ENCODE data around the gene SGMS1. TPM values are rescaled to one million over a fixed set of nuclear protein-coding genes. Genes with fewer than 3 reads are reported as not detected.

The SGMS1 gene
- total RNA-seq, 5 donors from 2014 or later (not counting 1 experiment from before 2014, with no cell fraction given): 28.4 to 39.7 (median 32.6) TPM

DNA sequence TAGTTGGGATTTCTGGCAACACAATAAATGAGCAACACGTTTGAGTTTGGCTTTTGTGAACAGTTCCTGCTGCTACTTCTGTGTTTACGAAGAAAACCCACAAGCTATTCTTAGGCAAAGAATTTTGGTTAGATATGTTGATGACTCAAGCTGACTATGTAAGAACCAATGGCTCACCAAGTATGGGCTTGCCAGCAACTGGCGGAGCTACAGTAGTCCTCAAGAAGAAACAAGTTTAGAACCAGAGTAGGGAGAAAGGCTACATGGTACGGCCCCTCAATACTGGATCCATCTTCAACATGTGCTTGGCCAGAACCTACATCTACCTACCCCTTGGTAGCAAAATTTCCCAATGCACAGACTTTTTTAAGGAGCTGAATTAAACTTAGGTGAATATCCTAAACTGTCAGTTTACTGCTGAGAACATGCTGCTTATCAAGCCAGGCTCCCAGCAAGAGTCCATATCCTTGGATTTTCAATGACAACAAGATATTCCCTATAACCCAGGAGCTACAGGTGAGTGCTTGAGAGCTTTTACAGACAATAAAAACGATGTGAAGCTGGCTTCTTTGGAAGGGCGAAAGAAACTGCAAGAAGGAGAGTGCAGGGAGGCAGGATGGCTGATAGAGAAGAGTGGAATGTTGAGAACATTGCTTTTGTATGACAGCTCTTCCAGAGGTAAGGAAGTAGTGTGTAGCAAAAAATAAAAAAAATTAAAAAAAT lies 298.1 kb downstream of the SGMS1 start:
- WGBS (ENCODE audit: insufficient coverage): 68% methylated on average over 3 of the region's 6 CpGs
- POLR2A ChIA-PET: interaction anchor here (0.7 kb wide), 2 partner anchors 11 to 75 kb away, joined by 3 to 4 read pairs; no protein-coding TSS in a partner anchor
- no peaks in the 10 kb centered on the region for H3K9me3 ChIP-seq
- no peaks in the 10 kb centered on the region for H3K27me3 ChIP-seq (replicated peaks in 1 of 2; ENCODE audit: control insufficient read depth in 2 of 2, extremely low read depth in 1 of 2, insufficient read depth in 2 of 2, low read length in 1 of 2)
- Mint-ChIP-seq H3K9me3 (no peaks in the 10 kb centered on the region), H3K4me1 (peaks cover 0 to 22% (median 13%) of the 10 kb centered on the region in 3 donors), H3K4me3 (no peak overlapping the region), H3K27ac (no peak overlapping the region), H3K36me3 (peaks cover 53% of the 10 kb centered on the region), H3K27me3 (no peaks in the 10 kb centered on the region)
- no peak overlapping the region for H3K27ac ChIP-seq (ENCODE audit: low read length)
- ATAC-seq (replicated peaks in 1 of 4): peak in 1 of 4 experiments; percentile 42
- H3K4me3 ChIP-seq (ENCODE audit: control insufficient read depth in 1 of 2, extremely low read depth in 1 of 2, low read length in 1 of 2): no peak overlapping the region
- DNase-seq: no peak
- H3K4me1 ChIP-seq (ENCODE audit: control insufficient read depth in 1 of 2, extremely low read depth in 1 of 2, insufficient read depth in 2 of 2, low read length in 2 of 2): no peaks in the 10 kb centered on the region
- CTCF ChIA-PET: interaction anchor here in 1 of 2 donors (0.8 kb wide), 1 partner anchor 14 kb away, joined by 3 read pairs; no protein-coding TSS in a partner anchor
- peaks cover 0 to 7% of the 10 kb centered on the region in 2 donors for H3K36me3 ChIP-seq (ENCODE audit: control insufficient read depth in 2 of 2, extremely low read depth in 1 of 2, insufficient read depth in 1 of 2, low read length in 1 of 2)

DNA sequence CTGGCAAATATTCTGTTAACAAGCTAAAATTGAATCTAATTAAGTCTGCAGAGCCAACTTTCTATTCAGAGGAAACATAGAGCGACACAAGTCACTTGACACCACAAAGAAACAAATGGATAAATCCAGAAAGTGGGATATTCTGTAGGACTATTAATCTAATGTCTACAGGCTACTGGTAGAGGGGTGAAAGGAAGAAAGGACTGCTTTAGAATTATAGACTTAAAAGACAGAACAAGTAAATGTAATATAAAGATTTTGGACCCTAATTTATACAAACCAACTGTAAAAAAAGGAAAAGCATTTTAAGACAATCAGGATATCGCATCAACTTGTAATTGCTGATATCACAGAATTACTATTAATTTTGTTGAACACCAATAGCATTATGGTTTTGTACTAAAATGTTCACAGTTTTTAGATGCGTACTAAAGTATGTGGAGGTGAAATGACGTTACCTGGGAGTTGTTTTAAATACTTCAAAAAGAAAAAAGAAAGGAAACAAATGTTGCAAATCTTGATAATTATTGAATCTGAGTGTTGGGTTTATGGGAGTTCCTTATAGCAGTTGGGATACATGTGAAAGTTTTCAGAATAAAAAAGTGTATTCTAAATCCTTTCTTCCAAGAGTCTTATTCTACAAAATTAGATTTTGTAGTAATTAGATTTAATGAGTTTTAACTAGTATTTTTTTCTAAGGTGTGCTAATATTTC lies 298.9 kb downstream of the SGMS1 start:
- H3K4me3 Mint-ChIP-seq: no peak overlapping the region
- H3K27me3 Mint-ChIP-seq: no peaks in the 10 kb centered on the region
- no peak for ATAC-seq (replicated peaks in 1 of 4)
- POLR2A ChIA-PET: interaction anchor here in 1 of 2 donors (0.7 kb wide), 1 partner anchor 75 kb away, joined by 3 read pairs; no protein-coding TSS in a partner anchor
- DNase-seq: no peak
- Histone ChIP-seq H3K27ac (ENCODE audit: low read length) (no peak overlapping the region), H3K4me1 (ENCODE audit: control insufficient read depth in 1 of 2, extremely low read depth in 1 of 2, insufficient read depth in 2 of 2, low read length in 2 of 2) (no peaks in the 10 kb centered on the region), H3K4me3 (ENCODE audit: control insufficient read depth in 1 of 2, extremely low read depth in 1 of 2, low read length in 1 of 2) (no peak overlapping the region), H3K27me3 (replicated peaks in 1 of 2; ENCODE audit: control insufficient read depth in 2 of 2, extremely low read depth in 1 of 2, insufficient read depth in 2 of 2, low read length in 1 of 2) (no peaks in the 10 kb centered on the region), H3K36me3 (ENCODE audit: control insufficient read depth in 2 of 2, extremely low read depth in 1 of 2, insufficient read depth in 1 of 2, low read length in 1 of 2) (peaks cover 0 to 7% of the 10 kb centered on the region in 2 donors), H3K9me3 (no peaks in the 10 kb centered on the region)
- H3K4me1 Mint-ChIP-seq: peaks cover 0 to 24% (median 13%) of the 10 kb centered on the region in 3 donors
- H3K36me3 Mint-ChIP-seq: peaks cover 61% of the 10 kb centered on the region
- no peaks in the 10 kb centered on the region for H3K9me3 Mint-ChIP-seq
- 100% methylated on average over 2 of the region's 4 CpGs for WGBS (ENCODE audit: insufficient coverage)
- no peak overlapping the region for H3K27ac Mint-ChIP-seq
- CTCF ChIA-PET: no interaction called here

DNA sequence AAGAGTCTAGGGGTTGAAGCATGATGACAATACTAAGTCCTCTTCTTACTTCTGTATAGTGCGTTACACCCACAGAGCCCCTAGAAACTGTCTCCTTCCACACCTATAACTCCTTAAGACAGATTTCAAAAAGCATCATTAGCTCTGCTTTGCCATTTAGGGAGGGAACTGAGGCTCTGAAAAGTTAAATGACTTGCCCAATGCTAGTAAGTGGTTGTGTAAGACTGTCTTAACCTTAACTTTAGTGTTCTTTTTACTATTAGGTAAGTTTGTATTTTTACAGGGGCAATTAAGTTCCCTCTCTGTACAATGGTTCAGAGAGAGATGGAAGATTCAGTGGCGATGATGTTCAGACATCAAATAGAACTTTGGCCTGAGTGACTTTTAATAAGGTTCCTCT lies 299.7 kb downstream of the SGMS1 start:
- Mint-ChIP-seq H3K27ac (no peak overlapping the region), H3K27me3 (no peaks in the 10 kb centered on the region), H3K9me3 (no peaks in the 10 kb centered on the region), H3K4me1 (peaks cover 3 to 24% (median 13%) of the 10 kb centered on the region in 3 donors), H3K36me3 (peaks cover 66% of the 10 kb centered on the region), H3K4me3 (no peak overlapping the region)
- Histone ChIP-seq H3K27ac (ENCODE audit: low read length) (no peak overlapping the region), H3K27me3 (replicated peaks in 1 of 2; ENCODE audit: control insufficient read depth in 2 of 2, extremely low read depth in 1 of 2, insufficient read depth in 2 of 2, low read length in 1 of 2) (no peaks in the 10 kb centered on the region), H3K4me3 (ENCODE audit: control insufficient read depth in 1 of 2, extremely low read depth in 1 of 2, low read length in 1 of 2) (no peak overlapping the region), H3K36me3 (ENCODE audit: control insufficient read depth in 2 of 2, extremely low read depth in 1 of 2, insufficient read depth in 1 of 2, low read length in 1 of 2) (peaks cover 0 to 7% of the 10 kb centered on the region in 2 donors), H3K9me3 (no peaks in the 10 kb centered on the region), H3K4me1 (ENCODE audit: control insufficient read depth in 1 of 2, extremely low read depth in 1 of 2, insufficient read depth in 2 of 2, low read length in 2 of 2) (no peaks in the 10 kb centered on the region)
- ChIA-PET CTCF (interaction anchor here (0.6 to 1.2 kb wide), 2 partner anchors 9 to 824 kb away, joined by 3 read pairs; no protein-coding TSS in a partner anchor), POLR2A (interaction anchor here in 1 of 2 donors (0.7 kb wide), 1 partner anchor 77 kb away, joined by 3 read pairs; no protein-coding TSS in a partner anchor)
- WGBS (ENCODE audit: insufficient coverage): no CpG with 5 or more reads among the region's 2 CpGs
- DNase-seq (no peak), ATAC-seq (replicated peaks in 1 of 4) (no peak)

DNA sequence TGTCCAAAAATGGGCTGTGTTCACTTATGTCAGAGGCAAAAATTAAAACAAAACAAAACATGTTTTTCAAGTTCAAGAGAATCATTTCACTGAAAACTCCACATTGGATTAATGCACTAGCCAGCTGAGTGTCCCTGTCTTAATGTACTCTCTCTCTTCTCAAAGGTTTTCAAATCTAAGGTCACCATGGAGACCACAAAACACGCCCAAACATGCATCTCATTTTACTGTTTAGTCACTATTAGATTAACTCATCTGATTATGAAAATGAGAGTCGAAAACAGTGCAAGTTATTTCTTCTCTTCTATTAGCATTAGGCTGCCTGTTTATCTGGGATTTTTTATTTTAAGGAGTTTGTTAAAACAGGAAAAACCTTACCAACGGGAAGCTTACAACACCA lies 301.7 kb downstream of the SGMS1 start:
- POLR2A ChIA-PET: no interaction called here
- H3K9me3 ChIP-seq: no peaks in the 10 kb centered on the region
- Mint-ChIP-seq H3K9me3 (no peaks in the 10 kb centered on the region), H3K27me3 (no peaks in the 10 kb centered on the region), H3K4me1 (peaks cover 4 to 25% (median 13%) of the 10 kb centered on the region in 3 donors), H3K27ac (no peak overlapping the region), H3K4me3 (no peak overlapping the region), H3K36me3 (peaks cover 72% of the 10 kb centered on the region)
- CTCF ChIA-PET: no interaction called here
- whole genome bisulfite sequencing (ENCODE audit: insufficient coverage): no CpG with 5 or more reads among the region's 3 CpGs
- no peak for ATAC-seq (replicated peaks in 1 of 4)
- no peak overlapping the region for H3K27ac ChIP-seq (ENCODE audit: low read length)
- H3K27me3 ChIP-seq (replicated peaks in 1 of 2; ENCODE audit: control insufficient read depth in 2 of 2, extremely low read depth in 1 of 2, insufficient read depth in 2 of 2, low read length in 1 of 2): no peaks in the 10 kb centered on the region
- peaks cover 0 to 7% of the 10 kb centered on the region in 2 donors for H3K36me3 ChIP-seq (ENCODE audit: control insufficient read depth in 2 of 2, extremely low read depth in 1 of 2, insufficient read depth in 1 of 2, low read length in 1 of 2)
- DNase-seq: peak in 1 of 35 experiments; percentile 5
- H3K4me1 ChIP-seq (ENCODE audit: control insufficient read depth in 1 of 2, extremely low read depth in 1 of 2, insufficient read depth in 2 of 2, low read length in 2 of 2): no peaks in the 10 kb centered on the region
- H3K4me3 ChIP-seq (ENCODE audit: control insufficient read depth in 1 of 2, extremely low read depth in 1 of 2, low read length in 1 of 2): no peak overlapping the region

DNA sequence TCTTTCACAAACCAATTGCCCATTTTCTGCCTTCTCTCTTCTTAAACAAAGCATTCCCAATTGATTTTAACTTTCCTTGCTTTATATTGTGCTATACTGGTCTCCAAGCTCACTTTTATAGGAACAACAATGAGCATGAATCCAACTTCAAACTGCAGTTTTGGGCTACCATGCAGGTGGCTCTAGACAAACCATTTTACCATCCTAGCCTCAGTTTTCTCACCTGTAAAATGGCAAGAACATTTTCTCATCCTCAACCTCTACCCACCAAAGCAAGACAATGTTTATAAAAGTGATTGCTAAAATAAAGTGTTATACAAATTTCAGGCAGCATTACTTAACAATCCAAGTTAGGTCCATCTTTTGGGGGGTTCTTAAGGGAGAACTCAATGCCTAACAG lies 305.6 kb downstream of the SGMS1 start:
- Mint-ChIP-seq H3K27ac (no peak overlapping the region), H3K36me3 (peaks cover 66% of the 10 kb centered on the region), H3K4me1 (peaks cover 16 to 30% (median 28%) of the 10 kb centered on the region in 3 donors)

More for the DNA sequence above, 305.6 kb downstream of the SGMS1 start:
- Mint-ChIP-seq H3K27me3 (no peaks in the 10 kb centered on the region), H3K4me3 (no peak overlapping the region), H3K9me3 (peaks cover 0 to 3% (median 1%) of the 10 kb centered on the region in 3 donors)
- CTCF ChIA-PET: no interaction called here
- Histone ChIP-seq H3K36me3 (ENCODE audit: control insufficient read depth in 2 of 2, extremely low read depth in 1 of 2, insufficient read depth in 1 of 2, low read length in 1 of 2) (peaks cover 0 to 1% of the 10 kb centered on the region in 2 donors), H3K4me3 (ENCODE audit: control insufficient read depth in 1 of 2, extremely low read depth in 1 of 2, low read length in 1 of 2) (no peak overlapping the region), H3K4me1 (ENCODE audit: control insufficient read depth in 1 of 2, extremely low read depth in 1 of 2, insufficient read depth in 2 of 2, low read length in 2 of 2) (no peaks in the 10 kb centered on the region), H3K27me3 (replicated peaks in 1 of 2; ENCODE audit: control insufficient read depth in 2 of 2, extremely low read depth in 1 of 2, insufficient read depth in 2 of 2, low read length in 1 of 2) (no peaks in the 10 kb centered on the region), H3K27ac (ENCODE audit: low read length) (no peak overlapping the region), H3K9me3 (no peaks in the 10 kb centered on the region)
- ATAC-seq (replicated peaks in 1 of 4) (no peak), DNase-seq (no peak)
- POLR2A ChIA-PET: no interaction called here
